H9 (cell line): ENCODE measurements around the gene DDX24. TPM values are rescaled to one million over a fixed set of nuclear protein-coding genes. Genes with fewer than 3 reads are reported as not detected.

Source experiments
- DNase-seq: peaks from one replicate; pipeline ENCODE4 v3.0.0-alpha.2; 2017
- H2AFZ ChIP-seq: one replicate; pipeline ENCODE4 v1.6.1; 2013; ENCODE audit warnings: mild to moderate bottlenecking, low read length, control low read depth, moderate library complexity
- H2AK5ac ChIP-seq: 2 replicates; pipeline ENCODE4 v1.6.1; 2013; ENCODE audit warnings: low read length, control low read depth, mixed read lengths; ENCODE audit not compliant: insufficient read length
- H2BK120ac ChIP-seq: one replicate; pipeline ENCODE4 v1.6.1; 2013; ENCODE audit warnings: low read depth, mild to moderate bottlenecking, low read length, control low read depth, inconsistent platforms; ENCODE audit not compliant: poor library complexity, severe bottlenecking
- H2BK12ac ChIP-seq: 2 replicates; pipeline ENCODE4 v1.6.1; 2013; ENCODE audit warnings: low read length, control low read depth, mixed read lengths, low read depth; ENCODE audit not compliant: insufficient read length
- H2BK15ac ChIP-seq: 2 replicates; pipeline ENCODE4 v1.6.1; 2013; ENCODE audit warnings: low read depth, low read length, control low read depth
- H2BK20ac ChIP-seq: one replicate; pipeline ENCODE4 v1.6.1; 2013; ENCODE audit warnings: low read depth, mild to moderate bottlenecking, low read length, control low read depth, inconsistent platforms; ENCODE audit not compliant: poor library complexity, severe bottlenecking
- H2BK5ac ChIP-seq: 2 replicates; pipeline ENCODE4 v1.6.1; 2013; ENCODE audit warnings: low read length, control low read depth, mixed read lengths; ENCODE audit not compliant: insufficient read length
- H3K14ac ChIP-seq: 2 replicates; pipeline ENCODE4 v1.6.1; 2013; ENCODE audit warnings: low read length, control low read depth; ENCODE audit not compliant: insufficient read depth
- H3K18ac ChIP-seq: 2 replicates; pipeline ENCODE4 v1.6.1; 2013; ENCODE audit warnings: low read depth, mild to moderate bottlenecking, mixed read lengths, low read length, control low read depth; ENCODE audit not compliant: insufficient read length
- H3K23ac ChIP-seq: 2 replicates; pipeline ENCODE4 v1.6.1; 2013; ENCODE audit warnings: low read length, control low read depth, mixed read lengths, low read depth; ENCODE audit not compliant: insufficient read length
- H3K23me2 ChIP-seq: 2 replicates; pipeline ENCODE4 v1.6.1; 2013; ENCODE audit warnings: low read depth, mild to moderate bottlenecking, mixed read lengths, low read length, control low read depth; ENCODE audit not compliant: insufficient read length, poor library complexity, severe bottlenecking
- H3K27ac ChIP-seq: 2 replicates; pipeline ENCODE4 v1.5.1; 2013; ENCODE audit warnings: low read length, control low read depth, mixed read lengths, low read depth; ENCODE audit not compliant: insufficient read length
- H3K27me3 ChIP-seq: 2 replicates; pipeline ENCODE4 v1.6.1; 2013; ENCODE audit warnings: low read length, control low read depth, inconsistent platforms; ENCODE audit not compliant: insufficient read depth
- H3K4ac ChIP-seq: 2 replicates; pipeline ENCODE4 v1.6.1; 2013; ENCODE audit warnings: low read depth, mild to moderate bottlenecking, control low read depth, inconsistent platforms, low read length, moderate library complexity
- H3K4me1 ChIP-seq: 2 replicates; pipeline ENCODE4 v1.6.1; 2013; ENCODE audit warnings: low read length, control low read depth, inconsistent platforms; ENCODE audit not compliant: insufficient read depth
- H3K4me2 ChIP-seq: 2 replicates; pipeline ENCODE4 v1.6.1; 2013; ENCODE audit warnings: low read length, control low read depth, mixed read lengths; ENCODE audit not compliant: insufficient read length, insufficient read depth
- H3K56ac ChIP-seq: 2 replicates; pipeline ENCODE4 v1.6.1; 2013; ENCODE audit warnings: low read depth, mild to moderate bottlenecking, mixed read lengths, low read length, control low read depth; ENCODE audit not compliant: insufficient read length
- H3K79me1 ChIP-seq: 2 replicates; pipeline ENCODE4 v1.6.1; 2013; ENCODE audit warnings: low read depth, mild to moderate bottlenecking, moderate library complexity, low read length, control low read depth, inconsistent platforms; ENCODE audit not compliant: insufficient read depth, poor library complexity, severe bottlenecking
- H3K79me2 ChIP-seq: 2 replicates; pipeline ENCODE4 v1.6.1; 2013; ENCODE audit warnings: low read length, control low read depth, inconsistent platforms; ENCODE audit not compliant: insufficient read depth
- H3K9ac ChIP-seq: 2 replicates; pipeline ENCODE4 v1.6.1; 2013; ENCODE audit warnings: low read length, control low read depth, mixed read lengths; ENCODE audit not compliant: insufficient read length; ENCODE audit errors: extremely low read depth
- H3K9me3 ChIP-seq: one replicate; pipeline ENCODE4 v1.6.1; 2013; ENCODE audit warnings: low read depth, low read length, inconsistent platforms; ENCODE audit not compliant: control insufficient read depth
- H3T11ph ChIP-seq: one replicate; pipeline ENCODE4 v1.6.1; 2013; ENCODE audit warnings: mild to moderate bottlenecking, low read length, control low read depth, inconsistent platforms
- H4K20me1 ChIP-seq: one replicate; pipeline ENCODE4 v1.6.1; 2013; ENCODE audit not compliant: control insufficient read depth, insufficient read length, insufficient read depth
- H4K5ac ChIP-seq: 2 replicates; pipeline ENCODE4 v1.6.1; 2013; ENCODE audit warnings: low read depth, mild to moderate bottlenecking, mixed read lengths, low read length, control low read depth; ENCODE audit not compliant: insufficient read length
- H4K8ac ChIP-seq: replicated peaks from 2 replicates; pipeline ENCODE4 v1.6.1; 2013; ENCODE audit warnings: low read length, control low read depth, mixed read lengths, low read depth; ENCODE audit not compliant: insufficient read length
- H4K91ac ChIP-seq: 2 replicates; pipeline ENCODE4 v1.6.1; 2013; ENCODE audit warnings: low read depth, mild to moderate bottlenecking, moderate library complexity, mixed read lengths, low read length, control low read depth; ENCODE audit not compliant: insufficient read length
- H3K27ac Mint-ChIP-seq, 3 experiments: 2 replicates in 2 of 3; 3 replicates in 1 of 3; pipeline ENCODE4 v1.8.0; 2020 to 2021; ENCODE audit warnings: mixed read lengths in 3 of 3, mild to moderate bottlenecking in 1 of 3, moderate library complexity in 1 of 3
- H3K27me3 Mint-ChIP-seq: 2 replicates; pipeline ENCODE4 v1.8.0; 2021; ENCODE audit warnings: low read depth, mild to moderate bottlenecking, moderate library complexity, mixed read lengths
- H3K36me3 Mint-ChIP-seq, 3 experiments: 2 replicates in 2 of 3; 3 replicates in 1 of 3; pipeline ENCODE4 v1.8.0; 2020 to 2021; ENCODE audit warnings: low read depth in 3 of 3, mixed read lengths in 3 of 3; ENCODE audit not compliant: insufficient read depth in 1 of 3
- H3K4me1 Mint-ChIP-seq, 2 experiments: 2 replicates each; pipeline ENCODE4 v1.8.0; 2020; ENCODE audit warnings: mixed read lengths in 2 of 2
- H3K4me3 Mint-ChIP-seq, 2 experiments: 2 replicates in 1 of 2; 3 replicates in 1 of 2; pipeline ENCODE4 v1.8.0; 2020 to 2021; ENCODE audit warnings: mild to moderate bottlenecking in 2 of 2, mixed read lengths in 2 of 2, moderate library complexity in 1 of 2
- H3K9me3 Mint-ChIP-seq, 2 experiments: 2 replicates in 1 of 2; 3 replicates in 1 of 2; pipeline ENCODE4 v1.8.0; 2020; ENCODE audit warnings: mild to moderate bottlenecking in 2 of 2, mixed read lengths in 2 of 2, moderate library complexity in 1 of 2
- CTCF ChIP-seq: fragments of 200-600 bp; sonication (generic); conservative IDR thresholded peaks from 3 replicates; pipeline ENCODE4 v1.8.0; 2021; ENCODE audit warnings: antibody characterized with exemption, mild to moderate bottlenecking
- WGBS: extraction: QIAGEN DNeasy Blood & Tissue Kit; methylation state at CpG from one replicate; pipeline ENCODE4 v1.1.7; 2013; ENCODE audit warnings: missing lambda C conversion rate, low lambda C conversion rate, mixed read lengths; ENCODE audit not compliant: insufficient read length; ENCODE audit errors: extremely low coverage; 5-methylcytosine and 5-hydroxymethylcytosine counted together
- total RNA-seq: library from RNA; stranded (reverse); gene quantifications from 2 replicates; pipeline ENCODE4 v1.2.1, GENCODE V29; 2021

The DDX24 gene
- total RNA-seq, 1 experiment from 2014 or later = 172 TPM

GRCh38 chr14:94124582-94125377 lies 43.8 kb upstream of the DDX24 start:
- no peaks in the 10 kb centered on the region for H3K9me3 ChIP-seq
- no peak overlapping the region for H3K27ac ChIP-seq
- H3K27ac Mint-ChIP-seq = no peak overlapping the region
- H3K14ac ChIP-seq = no peak overlapping the region
- no peak overlapping the region for H2AFZ ChIP-seq
- H3K79me2 ChIP-seq = no peaks in the 10 kb centered on the region
- H3K4me2 ChIP-seq = no peak overlapping the region
- H3K18ac ChIP-seq = no peak overlapping the region
- no peaks in the 10 kb centered on the region for H3K27me3 ChIP-seq
- H4K5ac ChIP-seq = no peak overlapping the region
- no peak overlapping the region for H2BK5ac ChIP-seq
- no peak overlapping the region for H3K23ac ChIP-seq
- no peak overlapping the region for H2BK15ac ChIP-seq
- H3K4me1 Mint-ChIP-seq = peaks cover 9% of the 10 kb centered on the region in 2 experiments
- H2BK12ac ChIP-seq = no peak overlapping the region
- H4K91ac ChIP-seq = no peak overlapping the region
- no peak overlapping the region for H2BK120ac ChIP-seq
- H3K4ac ChIP-seq = no peak overlapping the region
- H3K9me3 Mint-ChIP-seq = peaks cover 6% of the 10 kb centered on the region in 2 experiments; a peak in 2 of 5 replicates
- H3K4me3 Mint-ChIP-seq = no peak overlapping the region
- TF ChIP-seq CTCF = no peak
- H3K36me3 Mint-ChIP-seq = no peaks in the 10 kb centered on the region
- no peak overlapping the region for H3T11ph ChIP-seq
- H4K8ac ChIP-seq = no peak overlapping the region
- no peak overlapping the region for H3K9ac ChIP-seq
- no peaks in the 10 kb centered on the region; the same call in 1 of the 2 replicates for H3K4me1 ChIP-seq
- H3K23me2 ChIP-seq = peaks cover 7% of the 10 kb centered on the region
- H3K27me3 Mint-ChIP-seq = peaks cover 28% of the 10 kb centered on the region
- H3K56ac ChIP-seq = no peak overlapping the region
- H2AK5ac ChIP-seq = no peak overlapping the region
- no CpG with 5 or more reads among the region's 9 CpGs for WGBS
- no peaks in the 10 kb centered on the region for H3K79me1 ChIP-seq
- DNase-seq = peak; percentile 14
- no peaks in the 10 kb centered on the region for H4K20me1 ChIP-seq
- H2BK20ac ChIP-seq = no peak overlapping the region
